Measurements from ENCODE around the gene TAF1D. TPM values are rescaled to one million over a fixed set of nuclear protein-coding genes. Genes with fewer than 3 reads are reported as not detected.

TAF1D gene
- total and polyA plus RNA-seq, 4 experiments from 2014 or later = 17.4 to 199 (median 114) TPM

DNA sequence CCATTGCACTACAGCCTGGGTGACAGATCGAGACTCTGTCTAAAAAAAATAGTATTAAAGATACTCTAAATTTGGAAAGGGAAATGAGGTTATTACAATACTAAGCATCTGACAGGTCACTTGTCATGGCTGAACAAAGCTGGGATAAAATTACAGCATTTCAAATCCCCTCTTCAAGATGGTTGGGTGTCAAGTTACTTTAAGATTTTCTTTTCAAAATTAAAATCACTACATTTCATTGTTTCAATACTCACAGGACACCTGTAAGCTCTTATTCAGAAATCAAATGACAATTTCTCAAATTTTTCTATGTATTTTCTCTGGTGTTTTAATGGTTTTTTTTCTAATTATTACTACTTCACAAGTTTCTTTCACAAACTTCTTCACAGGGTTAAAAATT, 5.7 kb downstream of the TAF1D start:
- no peak overlapping the region for H3K4me3 ChIP-seq (ENCODE audit: low read length in 2 of 2)
- H3K4me1 ChIP-seq (ENCODE audit: insufficient read depth, low read length) = peaks cover 81% of the 10 kb centered on the region
- peak overlapping the region in 2 of 8 donors; percentile 13 to 27 for H3K4me3 Mint-ChIP-seq
- H3K27ac Mint-ChIP-seq = peak overlapping the region in 6 of 7 donors; percentile 53 to 99 (median 79)
- H3K4me1 Mint-ChIP-seq = peaks cover 53 to 87% (median 65%) of the 10 kb centered on the region in 4 donors
- peaks cover 57 to 89% of the 10 kb centered on the region in 2 donors for H3K36me3 Mint-ChIP-seq
- H3K27ac ChIP-seq (ENCODE audit: low read depth, low read length) = no peak overlapping the region
- ChIA-PET POLR2A (ENCODE audit: partially characterized antibody) (interaction anchor here (0.8 to 8.2 kb wide), 3 partner anchors 8 to 74 kb away, joined by 3 to 115 read pairs (median 5); partner anchors contain the start of genes CEP295 and MED17), CTCF (ENCODE audit: partially characterized antibody) (no interaction called here)
- no peaks in the 10 kb centered on the region for H3K27me3 Mint-ChIP-seq
- no peak for DNase-seq
- intact Hi-C loops (cut with micrococcal nuclease) = no loop called here
- H3K36me3 ChIP-seq (ENCODE audit: insufficient read depth, low read length) = peaks cover 71% of the 10 kb centered on the region
- H3K27me3 ChIP-seq (ENCODE audit: insufficient read depth, low read length) = no peaks in the 10 kb centered on the region
- no peaks in the 10 kb centered on the region for H3K9me3 ChIP-seq (ENCODE audit: control insufficient read depth in 1 of 2, low read length in 2 of 2)
- no peaks in the 10 kb centered on the region for H3K9me3 Mint-ChIP-seq

GRCh38 chr11:93734427-93735222, 6.7 kb downstream of the TAF1D start:
- peak overlapping the region; percentile 27 for H3K27ac ChIP-seq (ENCODE audit: low read depth, low read length)
- H3K4me3 ChIP-seq (ENCODE audit: low read length in 2 of 2) = no peak overlapping the region
- no peaks in the 10 kb centered on the region for H3K27me3 ChIP-seq (ENCODE audit: insufficient read depth, low read length)
- Mint-ChIP-seq H3K9me3 (no peaks in the 10 kb centered on the region), H3K4me1 (peaks cover 49 to 77% (median 57%) of the 10 kb centered on the region in 4 donors), H3K4me3 (peak overlapping the region in 5 of 8 donors; percentile 4 to 59 (median 16)), H3K36me3 (peaks cover 61 to 92% of the 10 kb centered on the region in 2 donors), H3K27ac (peak overlapping the region; percentile 48 to 99 (median 68)), H3K27me3 (no peaks in the 10 kb centered on the region)
- ChIA-PET CTCF (ENCODE audit: partially characterized antibody) (no interaction called here), POLR2A (ENCODE audit: partially characterized antibody) (interaction anchor here (0.8 to 8.2 kb wide), 3 partner anchors 7 to 61 kb away, joined by 3 to 115 read pairs (median 3); no protein-coding TSS in a partner anchor)
- intact Hi-C loops (cut with micrococcal nuclease) = no loop called here
- peaks cover 73% of the 10 kb centered on the region for H3K4me1 ChIP-seq (ENCODE audit: insufficient read depth, low read length)
- no peak for DNase-seq
- H3K9me3 ChIP-seq (ENCODE audit: control insufficient read depth in 1 of 2, low read length in 2 of 2) = no peaks in the 10 kb centered on the region
- peaks cover 79% of the 10 kb centered on the region for H3K36me3 ChIP-seq (ENCODE audit: insufficient read depth, low read length)

DNA sequence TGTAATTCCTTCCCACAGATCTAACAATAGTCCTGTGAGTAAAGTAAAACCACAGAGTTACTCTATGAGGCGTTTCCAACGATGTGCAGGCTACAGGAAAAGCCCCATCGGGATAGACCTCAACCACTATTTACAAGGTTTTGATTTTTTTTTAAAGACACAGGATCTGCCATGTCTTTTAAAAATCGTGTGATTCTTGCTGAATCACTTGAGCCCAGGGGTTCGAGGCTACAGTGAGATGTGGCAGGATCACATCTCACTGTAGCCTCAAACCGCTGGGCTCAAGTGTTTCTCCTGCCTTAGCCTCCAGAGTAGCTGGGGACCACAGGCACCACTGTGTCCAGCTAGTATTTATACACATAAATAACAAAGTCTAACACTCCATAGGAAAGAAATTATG, 7.8 kb downstream of the TAF1D start:
- Mint-ChIP-seq H3K36me3 (peaks cover 61 to 94% of the 10 kb centered on the region in 2 donors), H3K4me1 (peaks cover 40 to 66% (median 47%) of the 10 kb centered on the region in 4 donors), H3K27me3 (no peaks in the 10 kb centered on the region), H3K4me3 (peak overlapping the region in 1 of 8 donors; percentile 25), H3K27ac (peak overlapping the region; percentile 7 to 99 (median 76)), H3K9me3 (no peaks in the 10 kb centered on the region)
- H3K27ac ChIP-seq (ENCODE audit: low read depth, low read length) = peak overlapping the region; percentile 31
- ChIA-PET CTCF (ENCODE audit: partially characterized antibody) (no interaction called here), POLR2A (ENCODE audit: partially characterized antibody) (interaction anchor here (0.8 kb wide), 1 partner anchor 10 kb away, joined by 3 read pairs; no protein-coding TSS in a partner anchor)
- H3K36me3 ChIP-seq (ENCODE audit: insufficient read depth, low read length) = peaks cover 78% of the 10 kb centered on the region
- no peak overlapping the region for H3K4me3 ChIP-seq (ENCODE audit: low read length in 2 of 2)
- H3K27me3 ChIP-seq (ENCODE audit: insufficient read depth, low read length) = no peaks in the 10 kb centered on the region
- no peaks in the 10 kb centered on the region for H3K9me3 ChIP-seq (ENCODE audit: control insufficient read depth in 1 of 2, low read length in 2 of 2)
- peaks cover 62% of the 10 kb centered on the region for H3K4me1 ChIP-seq (ENCODE audit: insufficient read depth, low read length)
- DNase-seq = no peak
- intact Hi-C loops (cut with micrococcal nuclease) = no loop called here

DNA sequence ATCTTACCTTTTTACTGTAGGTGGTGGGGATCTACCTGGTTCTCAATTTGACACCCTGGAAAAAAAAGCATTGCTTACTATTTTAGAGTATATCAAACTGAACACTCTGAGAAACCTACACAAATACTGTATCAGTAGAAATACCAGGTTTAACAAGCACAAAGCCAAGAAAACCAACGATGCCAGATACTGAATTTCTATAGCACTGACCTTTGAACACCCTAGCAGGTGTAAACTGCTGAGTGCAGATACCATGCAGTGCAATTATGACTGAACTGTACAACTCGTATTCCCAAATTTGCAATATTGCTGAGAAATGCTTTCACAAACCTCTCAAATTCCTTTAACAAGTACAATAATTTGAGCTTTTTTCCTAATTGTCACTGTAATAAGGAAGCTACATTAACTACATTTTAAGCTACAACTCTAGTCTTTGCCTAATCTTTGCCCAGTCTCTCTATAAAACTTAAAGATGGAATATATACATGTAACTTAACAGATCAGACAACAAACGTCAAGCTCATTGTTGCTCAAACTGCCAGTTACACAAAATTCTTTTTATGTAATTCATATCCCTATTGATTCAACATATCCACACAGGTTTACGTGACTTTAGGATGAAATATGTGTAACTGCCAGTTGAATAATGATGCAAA, 8.9 kb downstream of the TAF1D start:
- H3K4me3 ChIP-seq (ENCODE audit: low read length in 2 of 2) = no peak overlapping the region
- H3K36me3 ChIP-seq (ENCODE audit: insufficient read depth, low read length) = peaks cover 77% of the 10 kb centered on the region
- peaks cover 51% of the 10 kb centered on the region for H3K4me1 ChIP-seq (ENCODE audit: insufficient read depth, low read length)
- H3K27me3 ChIP-seq (ENCODE audit: insufficient read depth, low read length) = no peaks in the 10 kb centered on the region
- Mint-ChIP-seq H3K4me3 (no peak overlapping the region), H3K4me1 (peaks cover 30 to 55% (median 38%) of the 10 kb centered on the region in 4 donors), H3K36me3 (peaks cover 56 to 94% of the 10 kb centered on the region in 2 donors), H3K27ac (peak overlapping the region in 5 of 7 donors; percentile 24 to 99 (median 57)), H3K27me3 (no peaks in the 10 kb centered on the region), H3K9me3 (no peaks in the 10 kb centered on the region)
- H3K9me3 ChIP-seq (ENCODE audit: control insufficient read depth in 1 of 2, low read length in 2 of 2) = no peaks in the 10 kb centered on the region
- ChIA-PET POLR2A (ENCODE audit: partially characterized antibody) (interaction anchor here (1.0 to 10.2 kb wide), 3 partner anchors 6 to 52 kb away, joined by 3 to 115 read pairs (median 4); partner anchors contain the start of genes C11orf54, MED17 and TAF1D), CTCF (ENCODE audit: partially characterized antibody) (interaction anchor here (1.0 to 1.7 kb wide), 4 partner anchors 8 to 13 kb away, joined by 3 to 4 read pairs (median 4); partner anchors contain the start of genes C11orf54 and TAF1D)
- intact Hi-C loops (cut with micrococcal nuclease) = no loop called here
- H3K27ac ChIP-seq (ENCODE audit: low read depth, low read length) = peak overlapping the region; percentile 8
- DNase-seq = no peak

GRCh38 chr11:93730108-93731107, 10.9 kb downstream of the TAF1D start:
- Histone ChIP-seq H3K4me3 (ENCODE audit: low read length in 2 of 2) (no peak overlapping the region), H3K27me3 (ENCODE audit: insufficient read depth, low read length) (no peaks in the 10 kb centered on the region), H3K9me3 (ENCODE audit: control insufficient read depth in 1 of 2, low read length in 2 of 2) (no peaks in the 10 kb centered on the region), H3K36me3 (ENCODE audit: insufficient read depth, low read length) (peaks cover 69% of the 10 kb centered on the region), H3K27ac (ENCODE audit: low read depth, low read length) (no peak overlapping the region), H3K4me1 (ENCODE audit: insufficient read depth, low read length) (peaks cover 31% of the 10 kb centered on the region)
- no peak overlapping the region for H3K4me3 Mint-ChIP-seq
- peaks cover 43 to 86% of the 10 kb centered on the region in 2 donors for H3K36me3 Mint-ChIP-seq
- no peaks in the 10 kb centered on the region for H3K27me3 Mint-ChIP-seq
- no peak for DNase-seq
- ChIA-PET CTCF (ENCODE audit: partially characterized antibody) (interaction anchor here (1.3 kb wide), 1 partner anchor 9 kb away, joined by 3 read pairs; no protein-coding TSS in a partner anchor), POLR2A (ENCODE audit: partially characterized antibody) (interaction anchor here (10.2 kb wide), 1 partner anchor 8 kb away, joined by 115 read pairs; the partner anchor contains the start of genes C11orf54 and TAF1D)
- no peaks in the 10 kb centered on the region for H3K9me3 Mint-ChIP-seq
- peak overlapping the region in 4 of 7 donors; percentile 18 to 64 (median 30) for H3K27ac Mint-ChIP-seq
- intact Hi-C loops (cut with micrococcal nuclease) = no loop called here
- peaks cover 19 to 35% (median 24%) of the 10 kb centered on the region in 4 donors for H3K4me1 Mint-ChIP-seq

GRCh38 chr11:93729129-93729616, 12.1 kb downstream of the TAF1D start:
- no peak for DNase-seq
- Histone ChIP-seq H3K4me3 (ENCODE audit: low read length in 2 of 2) (no peak overlapping the region), H3K4me1 (ENCODE audit: insufficient read depth, low read length) (peaks cover 19% of the 10 kb centered on the region), H3K9me3 (ENCODE audit: control insufficient read depth in 1 of 2, low read length in 2 of 2) (no peaks in the 10 kb centered on the region), H3K36me3 (ENCODE audit: insufficient read depth, low read length) (peaks cover 63% of the 10 kb centered on the region), H3K27ac (ENCODE audit: low read depth, low read length) (no peak overlapping the region), H3K27me3 (ENCODE audit: insufficient read depth, low read length) (no peaks in the 10 kb centered on the region)
- H3K9me3 Mint-ChIP-seq = no peaks in the 10 kb centered on the region
- H3K27ac Mint-ChIP-seq = peak overlapping the region in 3 of 7 donors; percentile 2 to 50 (median 5)
- ChIA-PET CTCF (ENCODE audit: partially characterized antibody) (no interaction called here), POLR2A (ENCODE audit: partially characterized antibody) (interaction anchor here (10.2 kb wide), 1 partner anchor 9 kb away, joined by 115 read pairs; the partner anchor contains the start of genes C11orf54 and TAF1D)
- intact Hi-C loops (cut with micrococcal nuclease) = no loop called here
- H3K4me3 Mint-ChIP-seq = no peak overlapping the region
- peaks cover 9 to 23% (median 13%) of the 10 kb centered on the region in 4 donors for H3K4me1 Mint-ChIP-seq
- no peaks in the 10 kb centered on the region for H3K27me3 Mint-ChIP-seq
- peaks cover 40 to 80% of the 10 kb centered on the region in 2 donors for H3K36me3 Mint-ChIP-seq

All from CD4-positive, alpha-beta memory T cell (primary cell).